ENCODE data around the gene GASK1A.

DNA sequence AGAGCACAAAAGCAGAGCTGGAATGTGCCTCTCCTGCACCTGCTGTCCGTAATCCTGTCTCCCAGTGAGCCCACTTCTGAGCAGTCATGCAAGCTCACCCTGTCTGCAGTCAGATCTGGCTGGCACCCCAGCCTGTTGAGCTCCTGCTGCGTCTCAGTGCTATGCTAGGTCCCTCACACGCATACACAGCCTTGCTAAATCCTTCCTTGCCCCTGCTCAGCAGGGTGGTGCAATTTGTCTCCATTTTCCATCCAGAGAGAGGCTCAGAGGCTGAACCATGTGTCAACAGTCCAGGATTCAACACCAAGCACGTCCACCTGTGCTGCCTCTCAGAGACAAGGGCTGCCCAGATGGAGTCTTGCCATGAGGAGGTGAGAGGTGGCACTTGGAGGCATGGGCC, 115.7 kb downstream of the GASK1A start:
- TF ChIP-seq ZBTB1 (tag by site-specific recombination; IDR thresholded peaks at IDR 0.05) = no peak
- TF ChIP-seq RBAK (tag by site-specific recombination; IDR thresholded peaks at IDR 0.05) = no peak
- TF ChIP-seq, protein P1, sequence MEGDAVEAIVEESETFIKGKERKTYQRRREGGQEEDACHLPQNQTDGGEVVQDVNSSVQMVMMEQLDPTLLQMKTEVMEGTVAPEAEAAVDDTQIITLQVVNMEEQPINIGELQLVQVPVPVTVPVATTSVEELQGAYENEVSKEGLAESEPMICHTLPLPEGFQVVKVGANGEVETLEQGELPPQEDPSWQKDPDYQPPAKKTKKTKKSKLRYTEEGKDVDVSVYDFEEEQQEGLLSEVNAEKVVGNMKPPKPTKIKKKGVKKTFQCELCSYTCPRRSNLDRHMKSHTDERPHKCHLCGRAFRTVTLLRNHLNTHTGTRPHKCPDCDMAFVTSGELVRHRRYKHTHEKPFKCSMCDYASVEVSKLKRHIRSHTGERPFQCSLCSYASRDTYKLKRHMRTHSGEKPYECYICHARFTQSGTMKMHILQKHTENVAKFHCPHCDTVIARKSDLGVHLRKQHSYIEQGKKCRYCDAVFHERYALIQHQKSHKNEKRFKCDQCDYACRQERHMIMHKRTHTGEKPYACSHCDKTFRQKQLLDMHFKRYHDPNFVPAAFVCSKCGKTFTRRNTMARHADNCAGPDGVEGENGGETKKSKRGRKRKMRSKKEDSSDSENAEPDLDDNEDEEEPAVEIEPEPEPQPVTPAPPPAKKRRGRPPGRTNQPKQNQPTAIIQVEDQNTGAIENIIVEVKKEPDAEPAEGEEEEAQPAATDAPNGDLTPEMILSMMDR (tag by site-specific recombination; IDR thresholded peaks at IDR 0.05) = no peak
- TF ChIP-seq ZNF146 (tag by site-specific recombination; IDR thresholded peaks at IDR 0.05) = no peak
